HL-60 (cell line): ENCODE results near the gene CA6.

Experiments used
- CTCF ChIP-seq: IDR thresholded peaks from one replicate; pipeline ENCODE4 v1.5.1; 2011; ENCODE audit warnings: low read length, control low read depth, inconsistent platforms; ENCODE audit not compliant: insufficient read depth
- GABPA ChIP-seq: IDR thresholded peaks from 2 replicates; pipeline ENCODE4 v1.6.1; 2012; ENCODE audit warnings: low read depth
- POLR2AphosphoS5 ChIP-seq: IDR thresholded peaks from 2 replicates; pipeline ENCODE4 v1.6.1; 2012; ENCODE audit warnings: low read depth
- REST ChIP-seq: IDR thresholded peaks from 2 replicates; pipeline ENCODE4 v1.6.1; 2012; ENCODE audit warnings: low read depth; ENCODE audit not compliant: insufficient replicate concordance
- SPI1 ChIP-seq: IDR thresholded peaks from 2 replicates; pipeline ENCODE4 v1.6.1; 2012; ENCODE audit warnings: low read depth, mild to moderate bottlenecking, borderline replicate concordance

GRCh38 chr1:8976338-8976737 is 30.7 kb downstream of the CA6 start:
- no peak for TF ChIP-seq CTCF
- no peak for TF ChIP-seq GABPA
- TF ChIP-seq POLR2AphosphoS5: no peak
- TF ChIP-seq SPI1: no peak
- no peak for TF ChIP-seq REST
